Measurements from ENCODE around the gene OAS2.

Gene OAS2

GRCh38 chr12:113027726-113028125 is 49.4 kb downstream of the OAS2 start:
- Histone ChIP-seq H3K9me3 (peaks cover 2% of the 10 kb centered on the region; the same call in 1 of the 2 replicates), H3K27me3 (ENCODE audit: low read depth) (no peaks in the 10 kb centered on the region), H3K4me3 (no peak overlapping the region), H3K36me3 (replicated peaks) (no peaks in the 10 kb centered on the region), H3K4me1 (no peaks in the 10 kb centered on the region)
- in situ Hi-C loops (cut with MboI; ENCODE audit: low sequenced_read_pairs) = no loop called here
- DNase-seq (ENCODE audit: low spot score in 2 of 2) = no peak

GRCh38 chr12:113030875-113031525 is 52.7 kb downstream of the OAS2 start:
- Histone ChIP-seq H3K4me1 (no peaks in the 10 kb centered on the region), H3K9me3 (peaks cover 3% of the 10 kb centered on the region; the same call in 1 of the 2 replicates), H3K36me3 (replicated peaks) (no peaks in the 10 kb centered on the region), H3K27me3 (ENCODE audit: low read depth) (no peaks in the 10 kb centered on the region), H3K4me3 (no peak overlapping the region)
- DNase-seq (ENCODE audit: low spot score in 2 of 2) = peak; percentile 69 to 78
- in situ Hi-C loops (cut with MboI; ENCODE audit: low sequenced_read_pairs) = no loop called here

- Histone ChIP-seq H3K9me3 (no peaks in the 10 kb centered on the region), H3K27me3 (ENCODE audit: low read depth) (peaks cover 5% of the 10 kb centered on the region), H3K4me3 (no peak overlapping the region), H3K4me1 (no peaks in the 10 kb centered on the region), H3K36me3 (replicated peaks) (no peaks in the 10 kb centered on the region)
- in situ Hi-C loops (cut with MboI; ENCODE audit: low sequenced_read_pairs) = no loop called here
- no peak for DNase-seq (ENCODE audit: low spot score in 2 of 2)
These were observed 61.7 kb downstream of the OAS2 start for GRCh38 chr12:113039911-113040445.

- H3K4me3 ChIP-seq = no peak overlapping the region
- H3K4me1 ChIP-seq = no peaks in the 10 kb centered on the region
- in situ Hi-C loops (cut with MboI; ENCODE audit: low sequenced_read_pairs) = no loop called here
- no peak for DNase-seq (ENCODE audit: low spot score in 2 of 2)
- H3K36me3 ChIP-seq (replicated peaks) = no peaks in the 10 kb centered on the region
- no peaks in the 10 kb centered on the region for H3K9me3 ChIP-seq
- H3K27me3 ChIP-seq (ENCODE audit: low read depth) = peaks cover 7% of the 10 kb centered on the region
These were observed 62.4 kb downstream of the OAS2 start for GRCh38 chr12:113040722-113041171.

- DNase-seq (ENCODE audit: low spot score in 2 of 2) = no peak
These were observed 63.2 kb downstream of the OAS2 start for GRCh38 chr12:113041560-113041959.

GRCh38 chr12:113043240-113043639 is 64.9 kb downstream of the OAS2 start:
- no peak for DNase-seq (ENCODE audit: low spot score in 2 of 2)
- in situ Hi-C loops (cut with MboI; ENCODE audit: low sequenced_read_pairs) = no loop called here
- H3K27me3 ChIP-seq (ENCODE audit: low read depth) = peaks cover 10% of the 10 kb centered on the region
- H3K36me3 ChIP-seq (replicated peaks) = no peaks in the 10 kb centered on the region
- no peaks in the 10 kb centered on the region for H3K9me3 ChIP-seq
- no peak overlapping the region for H3K4me3 ChIP-seq
- H3K4me1 ChIP-seq = no peaks in the 10 kb centered on the region

More at GRCh38 chr12:113041560-113041959, 63.2 kb downstream of the OAS2 start:
- Histone ChIP-seq H3K36me3 (replicated peaks) (no peaks in the 10 kb centered on the region), H3K4me1 (no peaks in the 10 kb centered on the region), H3K4me3 (no peak overlapping the region), H3K27me3 (ENCODE audit: low read depth) (peaks cover 10% of the 10 kb centered on the region), H3K9me3 (no peaks in the 10 kb centered on the region)
- in situ Hi-C loops (cut with MboI; ENCODE audit: low sequenced_read_pairs) = no loop called here

GRCh38 chr12:113044516-113044915 is 66.2 kb downstream of the OAS2 start:
- Histone ChIP-seq H3K4me1 (no peaks in the 10 kb centered on the region), H3K9me3 (no peaks in the 10 kb centered on the region), H3K27me3 (ENCODE audit: low read depth) (peaks cover 10% of the 10 kb centered on the region), H3K36me3 (replicated peaks) (no peaks in the 10 kb centered on the region), H3K4me3 (no peak overlapping the region)
- in situ Hi-C loops (cut with MboI; ENCODE audit: low sequenced_read_pairs) = no loop called here
- DNase-seq (ENCODE audit: low spot score in 2 of 2) = no peak

- H3K27me3 ChIP-seq (ENCODE audit: low read depth) = peaks cover 10% of the 10 kb centered on the region
- H3K9me3 ChIP-seq = no peaks in the 10 kb centered on the region
- no peaks in the 10 kb centered on the region for H3K4me1 ChIP-seq
- in situ Hi-C loops (cut with MboI; ENCODE audit: low sequenced_read_pairs) = loop anchor here (5.0 kb wide), 1 partner anchor 124 kb away; no protein-coding TSS in a partner anchor
- no peak overlapping the region for H3K4me3 ChIP-seq
- H3K36me3 ChIP-seq (replicated peaks) = no peaks in the 10 kb centered on the region
- DNase-seq (ENCODE audit: low spot score in 2 of 2) = peak; percentile 48 to 78
These were observed 70.4 kb downstream of the OAS2 start for GRCh38 chr12:113048716-113049127.

GRCh38 chr12:113049976-113050742 is 71.8 kb downstream of the OAS2 start:
- in situ Hi-C loops (cut with MboI; ENCODE audit: low sequenced_read_pairs) = loop anchor here (5.0 kb wide), 1 partner anchor 122 kb away; no protein-coding TSS in a partner anchor
- peaks cover 13% of the 10 kb centered on the region for H3K27me3 ChIP-seq (ENCODE audit: low read depth)
- no peaks in the 10 kb centered on the region for H3K4me1 ChIP-seq
- H3K4me3 ChIP-seq = no peak overlapping the region
- H3K36me3 ChIP-seq (replicated peaks) = no peaks in the 10 kb centered on the region
- peak in 1 of 2 experiments; percentile 60 for DNase-seq (ENCODE audit: low spot score in 2 of 2)
- H3K9me3 ChIP-seq = no peaks in the 10 kb centered on the region

- Histone ChIP-seq H3K9me3 (no peaks in the 10 kb centered on the region), H3K27me3 (ENCODE audit: low read depth) (peaks cover 19% of the 10 kb centered on the region), H3K36me3 (replicated peaks) (no peaks in the 10 kb centered on the region), H3K4me1 (no peaks in the 10 kb centered on the region), H3K4me3 (no peak overlapping the region)
- DNase-seq (ENCODE audit: low spot score in 2 of 2) = no peak
- in situ Hi-C loops (cut with MboI; ENCODE audit: low sequenced_read_pairs) = no loop called here
These were observed 72.5 kb downstream of the OAS2 start for GRCh38 chr12:113050795-113051194.

GRCh38 chr12:113051759-113052158 is 73.4 kb downstream of the OAS2 start:
- no peak for DNase-seq (ENCODE audit: low spot score in 2 of 2)
- no peaks in the 10 kb centered on the region for H3K9me3 ChIP-seq
- H3K27me3 ChIP-seq (ENCODE audit: low read depth) = peaks cover 26% of the 10 kb centered on the region
- in situ Hi-C loops (cut with MboI; ENCODE audit: low sequenced_read_pairs) = no loop called here
- H3K4me3 ChIP-seq = no peak overlapping the region
- no peaks in the 10 kb centered on the region for H3K36me3 ChIP-seq (replicated peaks)
- H3K4me1 ChIP-seq = no peaks in the 10 kb centered on the region

- H3K27me3 ChIP-seq (ENCODE audit: low read depth) = peaks cover 29% of the 10 kb centered on the region
- H3K4me1 ChIP-seq = no peaks in the 10 kb centered on the region
- no peaks in the 10 kb centered on the region for H3K9me3 ChIP-seq
- DNase-seq (ENCODE audit: low spot score in 2 of 2) = no peak
- H3K4me3 ChIP-seq = no peak overlapping the region
- no peaks in the 10 kb centered on the region for H3K36me3 ChIP-seq (replicated peaks)
- in situ Hi-C loops (cut with MboI; ENCODE audit: low sequenced_read_pairs) = no loop called here
These were observed 74.0 kb downstream of the OAS2 start for GRCh38 chr12:113052326-113052725.

GRCh38 chr12:113054948-113055486 is 76.7 kb downstream of the OAS2 start:
- peaks cover 29% of the 10 kb centered on the region for H3K27me3 ChIP-seq (ENCODE audit: low read depth)
- no peaks in the 10 kb centered on the region for H3K9me3 ChIP-seq
- no peaks in the 10 kb centered on the region for H3K4me1 ChIP-seq
- in situ Hi-C loops (cut with MboI; ENCODE audit: low sequenced_read_pairs) = no loop called here
- no peak overlapping the region for H3K4me3 ChIP-seq
- no peak for DNase-seq (ENCODE audit: low spot score in 2 of 2)
- no peaks in the 10 kb centered on the region for H3K36me3 ChIP-seq (replicated peaks)

Measured in HAP-1 (cell line).